ENCODE results near the gene AP2S1.

AP2S1 gene

GRCh38 chr19:46830864-46831263, 19.8 kb downstream of the AP2S1 start:
- Histone ChIP-seq H3K27me3 (ENCODE audit: insufficient read depth, poor library complexity, severe bottlenecking) (no peaks in the 10 kb centered on the region), H3K4me3 (replicated peaks; ENCODE audit: insufficient read depth, low read length) (no peak overlapping the region), H3K27ac (replicated peaks) (no peak overlapping the region)
- DNase-seq (ENCODE audit: low read depth in 1 of 2, low spot score in 1 of 2): no peak
- TF ChIP-seq SPI1 (IDR thresholded peaks at IDR 0.05; ENCODE audit: borderline replicate concordance, low read depth): no peak

GRCh38 chr19:46828484-46828883, 22.2 kb downstream of the AP2S1 start:
- no peak overlapping the region for H3K4me3 ChIP-seq (replicated peaks; ENCODE audit: insufficient read depth, low read length)
- H3K27ac ChIP-seq (replicated peaks): no peak overlapping the region
- DNase-seq (ENCODE audit: low read depth in 1 of 2, low spot score in 1 of 2): no peak
- no peak for TF ChIP-seq POLR2AphosphoS5 (IDR thresholded peaks at IDR 0.05; ENCODE audit: low read depth)
- TF ChIP-seq GABPA (IDR thresholded peaks at IDR 0.05; ENCODE audit: low read depth): no peak
- TF ChIP-seq CTCF (IDR thresholded peaks at IDR 0.05; ENCODE audit: insufficient read depth, low read length): no peak
- TF ChIP-seq REST (IDR thresholded peaks at IDR 0.05; ENCODE audit: insufficient replicate concordance, low read depth): no peak
- TF ChIP-seq SPI1 (IDR thresholded peaks at IDR 0.05; ENCODE audit: borderline replicate concordance, low read depth): no peak
- no peaks in the 10 kb centered on the region for H3K27me3 ChIP-seq (ENCODE audit: insufficient read depth, poor library complexity, severe bottlenecking)

- TF ChIP-seq SPI1 (IDR thresholded peaks at IDR 0.05; ENCODE audit: borderline replicate concordance, low read depth) (no peak), POLR2AphosphoS5 (IDR thresholded peaks at IDR 0.05; ENCODE audit: low read depth) (no peak), REST (IDR thresholded peaks at IDR 0.05; ENCODE audit: insufficient replicate concordance, low read depth) (no peak), GABPA (IDR thresholded peaks at IDR 0.05; ENCODE audit: low read depth) (no peak), CTCF (IDR thresholded peaks at IDR 0.05; ENCODE audit: insufficient read depth, low read length) (no peak)
- no peak for DNase-seq (ENCODE audit: low read depth in 1 of 2, low spot score in 1 of 2)
- H3K27me3 ChIP-seq (ENCODE audit: insufficient read depth, poor library complexity, severe bottlenecking): no peaks in the 10 kb centered on the region
- no peak overlapping the region for H3K4me3 ChIP-seq (replicated peaks; ENCODE audit: insufficient read depth, low read length)
- no peak overlapping the region for H3K27ac ChIP-seq (replicated peaks)
These were observed 25.0 kb downstream of the AP2S1 start for GRCh38 chr19:46825731-46826055.

- H3K27me3 ChIP-seq (ENCODE audit: insufficient read depth, poor library complexity, severe bottlenecking): no peaks in the 10 kb centered on the region
- H3K27ac ChIP-seq (replicated peaks): peak overlapping the region; percentile 35
- TF ChIP-seq CTCF (IDR thresholded peaks at IDR 0.05; ENCODE audit: insufficient read depth, low read length) (no peak), SPI1 (IDR thresholded peaks at IDR 0.05; ENCODE audit: borderline replicate concordance, low read depth) (peak; percentile 63; the same call in 1 of the 2 replicates), POLR2AphosphoS5 (IDR thresholded peaks at IDR 0.05; ENCODE audit: low read depth) (0 out of 2 replicates have a peak, but pooled peaks have one; percentile 39)
- peak in 1 of 2 experiments; percentile 42 for DNase-seq (ENCODE audit: low read depth in 1 of 2, low spot score in 1 of 2)
- H3K4me3 ChIP-seq (replicated peaks; ENCODE audit: insufficient read depth, low read length): peak overlapping the region; percentile 26
These were observed 25.5 kb downstream of the AP2S1 start for GRCh38 chr19:46824890-46825730.

All from HL-60 (cell line).